HCT116 (cell line): ENCODE measurements around the gene TCEAL3. TPM values are rescaled to one million over a fixed set of nuclear protein-coding genes. Genes with fewer than 3 reads are reported as not detected.

Experiments
- ATAC-seq: fragments of 200-7000 bp; cut with Tn5 transposase; 2 replicates; pipeline ENCODE4 v1.9.1; 2020; ENCODE audit warnings: mild to moderate bottlenecking, moderate library complexity
- BruUV-seq: library from RNA; stranded (reverse); fragments of 400-500 nt; replicated peaks from 2 replicates; lab custom pipeline; 2021; lab: Mats Ljungman, UMichigan
- CTCF ChIA-PET: fragments of 300-600 bp; sonication (Branson Sonifier 250); formaldehyde crosslinking; loops from one replicate; lab custom pipeline; 2021; ENCODE audit warnings: antibody characterized with exemption; lab: Charles Lee
- POLR2A ChIA-PET: fragments of 300-600, 350-600 bp; sonication (Branson Sonifier 250); formaldehyde crosslinking; loops from one replicate; lab custom pipeline; 2021; ENCODE audit warnings: antibody characterized with exemption; lab: Charles Lee
- RAD21 ChIA-PET, 2 experiments: fragments of 300-600 bp; sonication (Branson Sonifier 250); formaldehyde crosslinking; loops; one replicate each; lab custom pipeline; 2023; ENCODE audit warnings: low total read pairs in 2 of 2; ENCODE audit not compliant: uncharacterized antibody in 2 of 2, unreplicated experiment in 2 of 2, low non-redundant PET in 1 of 2; lab: Charles Lee
- DNase-seq: peaks from one replicate; pipeline ENCODE4 v3.0.0-alpha.2; 2010; ENCODE audit warnings: low read depth, low spot score
- H2AFZ ChIP-seq: fragments of 200-600 bp; shearing (Covaris generic), sonication (generic); 2 replicates; pipeline ENCODE4 v1.6.1; 2017; ENCODE audit warnings: low read depth, mixed run types, mixed read lengths, antibody characterized with exemption, low read length; ENCODE audit not compliant: poor library complexity, severe bottlenecking
- H3K27ac ChIP-seq: 2 replicates; pipeline ENCODE4 v1.5.1; 2012; ENCODE audit warnings: low read depth, low read length
- H3K27me3 ChIP-seq: fragments of 200-600 bp; sonication (generic); 2 replicates; pipeline ENCODE4 v1.6.1; 2016; ENCODE audit warnings: mixed run types, low read length, mixed read lengths; ENCODE audit not compliant: insufficient read depth
- H3K36me3 ChIP-seq, 2 experiments: fragments of 200-500 bp in 1 of 2; fragments of 200-600 bp in 1 of 2; sonication (Bioruptor generic) in 1 of 2; sonication (generic) in 1 of 2; 2 replicates each; pipeline versions ENCODE4 v1.5.1 to v1.6.1; 2014 to 2016; ENCODE audit warnings: low read length in 2 of 2, inconsistent platforms in 1 of 2, mixed read lengths in 1 of 2, mixed run types in 1 of 2; ENCODE audit not compliant: insufficient read depth in 2 of 2, control insufficient read depth in 1 of 2
- H3K4me1 ChIP-seq, 2 experiments: fragments of 200-600 bp in 1 of 2; sonication (generic) in 1 of 2; 2 replicates each; pipeline versions ENCODE4 v1.5.1 to v1.6.1; 2012 to 2017; ENCODE audit warnings: low read length in 2 of 2, inconsistent platforms in 1 of 2, mild to moderate bottlenecking in 1 of 2, mixed read lengths in 1 of 2, mixed run types in 1 of 2, moderate library complexity in 1 of 2; ENCODE audit not compliant: insufficient read depth in 2 of 2, control insufficient read depth in 1 of 2
- H3K4me2 ChIP-seq: fragments of 200-600 bp; sonication (generic); 2 replicates; pipeline ENCODE4 v1.6.1; 2017; ENCODE audit warnings: mixed run types, low read length, mixed read lengths
- H3K4me3 ChIP-seq, 2 experiments: fragments of 200-600 bp in 1 of 2; sonication (generic) in 1 of 2; replicated peaks in 1 of 2; 2 replicates each; pipeline ENCODE4 v1.5.1; 2011 to 2016; ENCODE audit warnings: low read length in 2 of 2, control low read depth in 1 of 2, low read depth in 1 of 2, mild to moderate bottlenecking in 1 of 2, mixed read lengths in 1 of 2, mixed run types in 1 of 2
- H3K79me2 ChIP-seq: fragments of 200-600 bp; sonication (generic); 2 replicates; pipeline ENCODE4 v1.6.1; 2017; ENCODE audit warnings: mild to moderate bottlenecking, mixed run types, low read length, moderate library complexity, mixed read lengths; ENCODE audit not compliant: insufficient read depth
- H3K9ac ChIP-seq: fragments of 200-600 bp; sonication (generic); 2 replicates; pipeline ENCODE4 v1.6.1; 2016; ENCODE audit warnings: low read length, mixed read lengths
- H3K9me2 ChIP-seq: fragments of 200-600 bp; sonication (generic), shearing (Covaris generic); 2 replicates; pipeline ENCODE4 v1.6.1; 2017; ENCODE audit warnings: mixed run types, mild to moderate bottlenecking, moderate library complexity; ENCODE audit not compliant: insufficient read depth
- H3K9me3 ChIP-seq, 2 experiments: fragments of 200-500 bp in 1 of 2; fragments of 200-600 bp in 1 of 2; sonication (Bioruptor generic) in 1 of 2; sonication (generic) in 1 of 2; 2 replicates each; pipeline ENCODE4 v1.6.1; 2014 to 2017; ENCODE audit warnings: low read length in 2 of 2, mixed read lengths in 2 of 2, inconsistent platforms in 1 of 2, low read depth in 1 of 2, mild to moderate bottlenecking in 1 of 2, mixed run types in 1 of 2, moderate library complexity in 1 of 2; ENCODE audit not compliant: control insufficient read depth in 1 of 2, insufficient read depth in 1 of 2
- H4K20me1 ChIP-seq: fragments of 200-600 bp; sonication (generic), shearing (Covaris generic); 2 replicates; pipeline ENCODE4 v1.6.1; 2017; ENCODE audit warnings: mixed run types, mild to moderate bottlenecking, moderate library complexity; ENCODE audit not compliant: insufficient read depth
- ATF3 ChIP-seq: IDR thresholded peaks from 2 replicates; pipeline ENCODE4 v1.6.1; 2012
- CBX3 ChIP-seq: IDR thresholded peaks from 2 replicates; pipeline ENCODE4 v1.6.1; 2012; ENCODE audit warnings: low read depth
- CEBPB ChIP-seq: IDR thresholded peaks from 2 replicates; pipeline ENCODE4 v1.6.1; 2012; ENCODE audit warnings: low read depth
- EGR1 ChIP-seq: IDR thresholded peaks from 2 replicates; pipeline ENCODE4 v1.6.1; 2012; ENCODE audit warnings: low read depth
- EZH2 ChIP-seq: fragments of 200-600 bp; sonication (generic); IDR thresholded peaks from 2 replicates; pipeline ENCODE4 v1.6.1; 2017; ENCODE audit warnings: antibody characterized with exemption, mixed run types
- EZH2phosphoT487 ChIP-seq: fragments of 200-600 bp; IDR thresholded peaks from 2 replicates; pipeline ENCODE4 v1.6.1; 2018; ENCODE audit warnings: antibody characterized with exemption, borderline replicate concordance
- FOSL1 ChIP-seq: IDR thresholded peaks from 2 replicates; pipeline ENCODE4 v1.6.1; 2012; ENCODE audit warnings: low read depth
- MAX ChIP-seq: IDR thresholded peaks from 2 replicates; pipeline ENCODE4 v1.6.1; 2012
- POLR2AphosphoS5 ChIP-seq: IDR thresholded peaks from 2 replicates; pipeline ENCODE4 v1.6.1; 2011; ENCODE audit warnings: mild to moderate bottlenecking, low read depth, low read length, moderate library complexity
- RAD21 ChIP-seq: IDR thresholded peaks from 2 replicates; pipeline ENCODE4 v1.6.1; 2012; ENCODE audit warnings: low read depth, mild to moderate bottlenecking
- SIN3A ChIP-seq: IDR thresholded peaks from 2 replicates; pipeline ENCODE4 v1.6.1; 2012; ENCODE audit warnings: low read depth
- SP1 ChIP-seq: IDR thresholded peaks from 2 replicates; pipeline ENCODE4 v1.6.1; 2012; ENCODE audit warnings: low read depth
- SRF ChIP-seq: IDR thresholded peaks from 2 replicates; pipeline ENCODE4 v1.6.1; 2012; ENCODE audit warnings: low read depth
- TCF7L2 ChIP-seq: IDR thresholded peaks from 2 replicates; pipeline ENCODE4 v1.7.0; 2011; ENCODE audit warnings: borderline replicate concordance, inconsistent platforms; ENCODE audit not compliant: insufficient read depth, insufficient read length; ENCODE audit errors: extremely low read depth
- YY1 ChIP-seq: IDR thresholded peaks from 2 replicates; pipeline ENCODE4 v1.6.1; 2011; ENCODE audit warnings: low read length, low read depth, moderate library complexity, mild to moderate bottlenecking; ENCODE audit not compliant: insufficient replicate concordance; ENCODE audit errors: extremely low read depth
- ZNF274 ChIP-seq: fragments of 200-500 bp; sonication (Bioruptor generic); IDR thresholded peaks from 2 replicates; pipeline ENCODE4 v1.6.1; 2014; ENCODE audit warnings: mild to moderate bottlenecking, low read depth, low read length, inconsistent platforms
- intact Hi-C: fragments of 100-400 bp; cut with micrococcal nuclease; formaldehyde crosslinking; loops from 2 replicates; pipeline ENCODE4 v1.10.0; 2022
- total RNA-seq: library from RNA; stranded (reverse); gene quantifications from one replicate; pipeline ENCODE4 v1.2.1, GENCODE V29; 2021; ENCODE audit not compliant: unreplicated experiment
- TF ChIP-seq, protein P1 (sequence below), 3 experiments: fragments of 200-600 bp in 1 of 3; sonication (generic) in 1 of 3; IDR thresholded peaks in 2 of 3; conservative IDR thresholded peaks in 1 of 3; 2 replicates each; pipeline ENCODE4 v1.5.1; 2012 to 2017; ENCODE audit warnings: low read depth in 2 of 3, low read length in 2 of 3, antibody characterized with exemption in 1 of 3, borderline replicate concordance in 1 of 3, control low read depth in 1 of 3, mild to moderate bottlenecking in 1 of 3, mixed read lengths in 1 of 3, mixed run types in 1 of 3, moderate library complexity in 1 of 3; ENCODE audit not compliant: insufficient read depth in 1 of 3
- TF ChIP-seq, protein P2 (sequence below): IDR thresholded peaks from 2 replicates; pipeline ENCODE4 v1.6.1; 2012; ENCODE audit warnings: low read depth
- TF ChIP-seq, protein P3 (sequence below): IDR thresholded peaks from 2 replicates; pipeline ENCODE4 v1.6.1; 2011; ENCODE audit warnings: mild to moderate bottlenecking, low read length, moderate library complexity; ENCODE audit not compliant: insufficient replicate concordance; ENCODE audit errors: extremely low read depth

Gene TCEAL3
- total RNA-seq, 1 experiment from 2014 or later, result not detected

DNA sequence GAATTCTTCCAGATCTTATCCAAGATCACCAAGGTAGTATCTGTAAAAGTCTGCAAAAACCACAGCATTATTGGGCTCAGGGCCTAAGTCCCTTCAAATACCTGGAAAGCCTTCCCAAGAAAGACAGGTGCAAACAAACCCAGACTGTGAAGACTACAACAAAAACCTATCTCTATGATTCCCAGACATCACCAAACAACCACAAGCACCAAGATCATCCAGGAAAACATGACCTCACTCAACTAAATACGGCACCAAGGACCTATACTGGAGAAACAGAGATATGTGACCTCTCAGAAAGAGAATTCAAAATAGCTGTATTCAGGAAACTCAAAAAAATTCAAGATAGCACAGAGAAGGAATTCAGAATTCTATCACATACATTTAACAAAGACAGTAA is 36.4 kb downstream of the TCEAL3 start:
- POLR2A ChIA-PET, result no interaction called here
- no peak overlapping the region for H3K27ac ChIP-seq
- TF ChIP-seq, protein P1, sequence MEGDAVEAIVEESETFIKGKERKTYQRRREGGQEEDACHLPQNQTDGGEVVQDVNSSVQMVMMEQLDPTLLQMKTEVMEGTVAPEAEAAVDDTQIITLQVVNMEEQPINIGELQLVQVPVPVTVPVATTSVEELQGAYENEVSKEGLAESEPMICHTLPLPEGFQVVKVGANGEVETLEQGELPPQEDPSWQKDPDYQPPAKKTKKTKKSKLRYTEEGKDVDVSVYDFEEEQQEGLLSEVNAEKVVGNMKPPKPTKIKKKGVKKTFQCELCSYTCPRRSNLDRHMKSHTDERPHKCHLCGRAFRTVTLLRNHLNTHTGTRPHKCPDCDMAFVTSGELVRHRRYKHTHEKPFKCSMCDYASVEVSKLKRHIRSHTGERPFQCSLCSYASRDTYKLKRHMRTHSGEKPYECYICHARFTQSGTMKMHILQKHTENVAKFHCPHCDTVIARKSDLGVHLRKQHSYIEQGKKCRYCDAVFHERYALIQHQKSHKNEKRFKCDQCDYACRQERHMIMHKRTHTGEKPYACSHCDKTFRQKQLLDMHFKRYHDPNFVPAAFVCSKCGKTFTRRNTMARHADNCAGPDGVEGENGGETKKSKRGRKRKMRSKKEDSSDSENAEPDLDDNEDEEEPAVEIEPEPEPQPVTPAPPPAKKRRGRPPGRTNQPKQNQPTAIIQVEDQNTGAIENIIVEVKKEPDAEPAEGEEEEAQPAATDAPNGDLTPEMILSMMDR (IDR thresholded peaks at IDR 0.05 in 2 of 3, conservative IDR thresholded peaks at IDR 0.05 in 1 of 3; ENCODE audit: borderline replicate concordance in 1 of 3, insufficient read depth in 1 of 3, low read depth in 2 of 3, low read length in 2 of 3), result no peak
- TF ChIP-seq CBX3, result no peak
- no peak for TF ChIP-seq MAX
- TF ChIP-seq, protein P2, sequence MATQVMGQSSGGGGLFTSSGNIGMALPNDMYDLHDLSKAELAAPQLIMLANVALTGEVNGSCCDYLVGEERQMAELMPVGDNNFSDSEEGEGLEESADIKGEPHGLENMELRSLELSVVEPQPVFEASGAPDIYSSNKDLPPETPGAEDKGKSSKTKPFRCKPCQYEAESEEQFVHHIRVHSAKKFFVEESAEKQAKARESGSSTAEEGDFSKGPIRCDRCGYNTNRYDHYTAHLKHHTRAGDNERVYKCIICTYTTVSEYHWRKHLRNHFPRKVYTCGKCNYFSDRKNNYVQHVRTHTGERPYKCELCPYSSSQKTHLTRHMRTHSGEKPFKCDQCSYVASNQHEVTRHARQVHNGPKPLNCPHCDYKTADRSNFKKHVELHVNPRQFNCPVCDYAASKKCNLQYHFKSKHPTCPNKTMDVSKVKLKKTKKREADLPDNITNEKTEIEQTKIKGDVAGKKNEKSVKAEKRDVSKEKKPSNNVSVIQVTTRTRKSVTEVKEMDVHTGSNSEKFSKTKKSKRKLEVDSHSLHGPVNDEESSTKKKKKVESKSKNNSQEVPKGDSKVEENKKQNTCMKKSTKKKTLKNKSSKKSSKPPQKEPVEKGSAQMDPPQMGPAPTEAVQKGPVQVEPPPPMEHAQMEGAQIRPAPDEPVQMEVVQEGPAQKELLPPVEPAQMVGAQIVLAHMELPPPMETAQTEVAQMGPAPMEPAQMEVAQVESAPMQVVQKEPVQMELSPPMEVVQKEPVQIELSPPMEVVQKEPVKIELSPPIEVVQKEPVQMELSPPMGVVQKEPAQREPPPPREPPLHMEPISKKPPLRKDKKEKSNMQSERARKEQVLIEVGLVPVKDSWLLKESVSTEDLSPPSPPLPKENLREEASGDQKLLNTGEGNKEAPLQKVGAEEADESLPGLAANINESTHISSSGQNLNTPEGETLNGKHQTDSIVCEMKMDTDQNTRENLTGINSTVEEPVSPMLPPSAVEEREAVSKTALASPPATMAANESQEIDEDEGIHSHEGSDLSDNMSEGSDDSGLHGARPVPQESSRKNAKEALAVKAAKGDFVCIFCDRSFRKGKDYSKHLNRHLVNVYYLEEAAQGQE, result no peak
- no peak for TF ChIP-seq YY1
- TF ChIP-seq CEBPB, result no peak
- no peak for TF ChIP-seq EGR1
- no peak for TF ChIP-seq EZH2phosphoT487
- no peak for TF ChIP-seq SIN3A
- no peak for TF ChIP-seq SP1
- TF ChIP-seq FOSL1, result no peak
- TF ChIP-seq SRF, result no peak
- no peak for TF ChIP-seq POLR2AphosphoS5
- TF ChIP-seq EZH2, result no peak
- TF ChIP-seq ZNF274, result no peak
- no peak for TF ChIP-seq TCF7L2
- TF ChIP-seq ATF3, result no peak
- TF ChIP-seq RAD21, result no peak
- TF ChIP-seq, protein P3, sequence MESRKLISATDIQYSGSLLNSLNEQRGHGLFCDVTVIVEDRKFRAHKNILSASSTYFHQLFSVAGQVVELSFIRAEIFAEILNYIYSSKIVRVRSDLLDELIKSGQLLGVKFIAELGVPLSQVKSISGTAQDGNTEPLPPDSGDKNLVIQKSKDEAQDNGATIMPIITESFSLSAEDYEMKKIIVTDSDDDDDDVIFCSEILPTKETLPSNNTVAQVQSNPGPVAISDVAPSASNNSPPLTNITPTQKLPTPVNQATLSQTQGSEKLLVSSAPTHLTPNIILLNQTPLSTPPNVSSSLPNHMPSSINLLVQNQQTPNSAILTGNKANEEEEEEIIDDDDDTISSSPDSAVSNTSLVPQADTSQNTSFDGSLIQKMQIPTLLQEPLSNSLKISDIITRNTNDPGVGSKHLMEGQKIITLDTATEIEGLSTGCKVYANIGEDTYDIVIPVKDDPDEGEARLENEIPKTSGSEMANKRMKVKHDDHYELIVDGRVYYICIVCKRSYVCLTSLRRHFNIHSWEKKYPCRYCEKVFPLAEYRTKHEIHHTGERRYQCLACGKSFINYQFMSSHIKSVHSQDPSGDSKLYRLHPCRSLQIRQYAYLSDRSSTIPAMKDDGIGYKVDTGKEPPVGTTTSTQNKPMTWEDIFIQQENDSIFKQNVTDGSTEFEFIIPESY, result no peak
- TF ChIP-seq, all 23 proteins: peak for 0
- no peaks in the 10 kb centered on the region for H3K79me2 ChIP-seq
- H3K4me1 ChIP-seq, result peaks cover 2 to 14% of the 10 kb centered on the region in 2 experiments; a peak in 2 of 4 replicates
- CTCF ChIA-PET, result no interaction called here
- H3K36me3 ChIP-seq, result no peaks in the 10 kb centered on the region
- H3K4me2 ChIP-seq, result no peak overlapping the region
- intact Hi-C loops, result no loop called here
- no peak overlapping the region for H3K9ac ChIP-seq
- H3K9me2 ChIP-seq, result no peaks in the 10 kb centered on the region
- no peaks in the 10 kb centered on the region for H3K27me3 ChIP-seq
- H4K20me1 ChIP-seq, result no peaks in the 10 kb centered on the region
- no peak for ATAC-seq
- BruUV-seq, result no TSS peak
- no peak overlapping the region for H2AFZ ChIP-seq
- RAD21 ChIA-PET, result no interaction called here
- H3K4me3 ChIP-seq, result no peak overlapping the region
- DNase-seq, result no peak
- H3K9me3 ChIP-seq, result no peaks in the 10 kb centered on the region
